ENCODE measurements around the gene PRKN. TPM values are rescaled to one million over a fixed set of nuclear protein-coding genes. Genes with fewer than 3 reads are reported as not detected.

PRKN gene
- polyA plus RNA-seq, 1 donor from 2014 or later: 1.2 TPM

DNA sequence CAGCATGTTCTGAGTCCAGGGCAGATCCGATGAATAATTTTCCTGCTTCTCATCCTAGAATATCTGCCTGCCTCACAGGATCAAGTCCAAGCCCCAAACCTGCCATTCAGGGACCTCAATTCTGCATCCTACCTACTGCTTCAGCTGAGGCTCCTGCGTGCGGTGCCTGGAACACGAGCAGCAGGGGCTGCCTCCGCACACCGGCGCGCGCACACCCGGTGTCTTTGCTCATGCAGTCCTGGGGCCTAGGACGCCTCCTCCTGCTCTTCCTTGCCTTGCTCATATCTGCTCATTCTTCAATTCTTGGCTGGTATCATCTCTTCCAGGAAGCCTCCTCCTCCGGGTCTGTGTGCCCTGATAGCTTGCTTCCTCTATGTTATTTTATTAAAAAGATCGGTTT, 1372.6 kb downstream of the PRKN start:
- Histone ChIP-seq H3K9me3 (ENCODE audit: low read length) (no peaks in the 10 kb centered on the region), H3K4me3 (ENCODE audit: low read length) (no peak overlapping the region), H3K4me2 (ENCODE audit: low read length) (no peak overlapping the region), H4K20me1 (ENCODE audit: insufficient read depth) (no peaks in the 10 kb centered on the region), H2AFZ (ENCODE audit: low read depth, low read length) (no peak overlapping the region), H3F3A (ENCODE audit: insufficient read depth, low read length, poor library complexity, severe bottlenecking) (no peaks in the 10 kb centered on the region), H3K9me2 (ENCODE audit: insufficient read depth, low read length) (no peaks in the 10 kb centered on the region), H3K9ac (ENCODE audit: low read length) (no peak overlapping the region), H3K79me2 (replicated peaks; ENCODE audit: insufficient read depth, low read length) (no peaks in the 10 kb centered on the region), H3K36me3 (ENCODE audit: insufficient read depth, low read length) (no peaks in the 10 kb centered on the region), H3K27ac (ENCODE audit: low read length) (no peak overlapping the region), H3K27me3 (ENCODE audit: insufficient read depth, low read depth, low read length) (no peaks in the 10 kb centered on the region)
- TF ChIP-seq TAF1 (IDR thresholded peaks at IDR 0.05; ENCODE audit: low read depth) (no peak), SMC3 (conservative IDR thresholded peaks at IDR 0.05; ENCODE audit: poor library complexity) (no peak), RAD21 (conservative IDR thresholded peaks at IDR 0.05) (no peak)

DNA sequence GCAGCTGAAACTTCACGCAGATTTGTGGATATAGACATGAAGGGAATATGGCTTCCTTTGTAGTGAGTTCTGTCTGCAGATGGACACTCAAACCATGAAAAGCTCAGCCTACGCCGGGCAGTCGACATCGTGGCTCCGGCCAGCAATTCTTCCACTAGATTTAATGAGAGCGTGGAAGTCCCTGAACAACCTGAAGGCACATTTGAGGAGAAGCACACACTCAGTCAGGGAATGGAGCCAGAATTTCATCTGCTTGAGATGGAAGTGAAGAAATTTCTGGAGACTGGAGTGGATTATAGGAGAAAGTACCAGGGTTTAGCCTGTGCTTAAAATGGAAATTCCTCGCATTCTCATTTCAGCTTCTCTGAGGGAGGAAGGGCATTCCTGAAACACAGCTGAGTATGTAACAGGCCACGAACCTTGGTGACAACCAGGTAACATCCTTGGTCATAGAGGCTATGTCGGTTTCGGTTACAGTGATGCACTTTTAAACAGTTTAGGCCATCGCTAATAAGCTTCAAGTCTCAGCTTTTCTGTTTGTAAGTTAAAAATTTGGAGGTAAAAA, 1373.2 kb downstream of the PRKN start:
- Histone ChIP-seq H3K4me2 (ENCODE audit: low read length) (no peak overlapping the region), H3K4me3 (ENCODE audit: low read length) (no peak overlapping the region), H3K79me2 (replicated peaks; ENCODE audit: insufficient read depth, low read length) (no peaks in the 10 kb centered on the region), H3K27ac (ENCODE audit: low read length) (no peak overlapping the region), H2AFZ (ENCODE audit: low read depth, low read length) (no peak overlapping the region), H3K9me3 (ENCODE audit: low read length) (no peaks in the 10 kb centered on the region), H3K27me3 (ENCODE audit: insufficient read depth, low read depth, low read length) (no peaks in the 10 kb centered on the region), H3K36me3 (ENCODE audit: insufficient read depth, low read length) (no peaks in the 10 kb centered on the region), H3K9ac (ENCODE audit: low read length) (no peak overlapping the region), H3F3A (ENCODE audit: insufficient read depth, low read length, poor library complexity, severe bottlenecking) (no peaks in the 10 kb centered on the region), H4K20me1 (ENCODE audit: insufficient read depth) (no peaks in the 10 kb centered on the region), H3K9me2 (ENCODE audit: insufficient read depth, low read length) (no peaks in the 10 kb centered on the region)
- TF ChIP-seq EZH2 (IDR thresholded peaks at IDR 0.05; ENCODE audit: borderline replicate concordance, insufficient read depth, low read length, poor library complexity, severe bottlenecking): no peak
- no peak for TF ChIP-seq CTCF (IDR thresholded peaks at IDR 0.05; ENCODE audit: poor library complexity, severe bottlenecking)
- TF ChIP-seq MXI1 (conservative IDR thresholded peaks at IDR 0.05; ENCODE audit: poor library complexity, severe bottlenecking): no peak
- TF ChIP-seq REST (IDR thresholded peaks at IDR 0.05; ENCODE audit: borderline replicate concordance): no peak
- TF ChIP-seq RAD21 (conservative IDR thresholded peaks at IDR 0.05): no peak
- TF ChIP-seq TAF1 (IDR thresholded peaks at IDR 0.05; ENCODE audit: low read depth): no peak
- TF ChIP-seq SMC3 (conservative IDR thresholded peaks at IDR 0.05; ENCODE audit: poor library complexity): no peak
- TF ChIP-seq POLR2AphosphoS5 (IDR thresholded peaks at IDR 0.05): no peak
- no peak for TF ChIP-seq EP300 (conservative IDR thresholded peaks at IDR 0.05; ENCODE audit: poor library complexity, severe bottlenecking)

Measured in neural cell (in vitro differentiated cells).